ENCODE measurements around the gene RPS6KA2.
"Not testable (repeated sequence)": the region's sequence is repeated elsewhere in the genome, so short reads cannot be mapped to it uniquely, and the experiment has no call there.

The RPS6KA2 gene

GRCh38 chr6:166383802-166384363 is 243.2 kb downstream of the RPS6KA2 start:
- DNase-seq: not testable (repeated sequence)

GRCh38 chr6:166382933-166383801 is 243.9 kb downstream of the RPS6KA2 start, which contains the start of gene MPC1:
Gene MPC1, minus strand, starts transcription at chr6:166382940. Its CDS starts 64 bp downstream, at chr6:166382876.
- peak; percentile 96 to 97 for DNase-seq

GRCh38 chr6:166382500-166382932 is 244.5 kb downstream of the RPS6KA2 start:
- DNase-seq: no peak

GRCh38 chr6:166381733-166382499 is 245.1 kb downstream of the RPS6KA2 start:
- DNase-seq: peak; percentile 76 to 78

GRCh38 chr6:166381381-166381732 is 245.7 kb downstream of the RPS6KA2 start:
- no peak for DNase-seq

- DNase-seq: no peak
Measured at GRCh38 chr6:166379800-166380199, 247.3 kb downstream of the RPS6KA2 start.

- DNase-seq: no peak
Measured at GRCh38 chr6:166379103-166379586, 247.9 kb downstream of the RPS6KA2 start.

- DNase-seq: no peak
Measured at GRCh38 chr6:166377721-166378120, 249.3 kb downstream of the RPS6KA2 start.

- DNase-seq: no peak
Measured at GRCh38 chr6:166375013-166375412, 252.0 kb downstream of the RPS6KA2 start.

GRCh38 chr6:166370489-166370888 is 256.6 kb downstream of the RPS6KA2 start:
- no peak for DNase-seq

- no peak for DNase-seq
Measured at GRCh38 chr6:166369782-166370181, 257.3 kb downstream of the RPS6KA2 start.

- no peak for DNase-seq
Measured at GRCh38 chr6:166366921-166367320, 260.1 kb downstream of the RPS6KA2 start.

GRCh38 chr6:166365806-166366205 is 261.2 kb downstream of the RPS6KA2 start:
- DNase-seq: no peak

- no peak for DNase-seq
Measured at GRCh38 chr6:166365221-166365620, 261.8 kb downstream of the RPS6KA2 start.

- DNase-seq: no peak
Measured at GRCh38 chr6:166364456-166364855, 262.6 kb downstream of the RPS6KA2 start.

GRCh38 chr6:166362427-166362826 is 264.6 kb downstream of the RPS6KA2 start:
- DNase-seq: not testable (repeated sequence)

GRCh38 chr6:166361077-166361429 is 266.0 kb downstream of the RPS6KA2 start:
- DNase-seq: peak; percentile 84 to 98

- no peak for DNase-seq
Measured at GRCh38 chr6:166360243-166361076, 266.6 kb downstream of the RPS6KA2 start.
